Measurements from ENCODE around the gene RERE.

DNA sequence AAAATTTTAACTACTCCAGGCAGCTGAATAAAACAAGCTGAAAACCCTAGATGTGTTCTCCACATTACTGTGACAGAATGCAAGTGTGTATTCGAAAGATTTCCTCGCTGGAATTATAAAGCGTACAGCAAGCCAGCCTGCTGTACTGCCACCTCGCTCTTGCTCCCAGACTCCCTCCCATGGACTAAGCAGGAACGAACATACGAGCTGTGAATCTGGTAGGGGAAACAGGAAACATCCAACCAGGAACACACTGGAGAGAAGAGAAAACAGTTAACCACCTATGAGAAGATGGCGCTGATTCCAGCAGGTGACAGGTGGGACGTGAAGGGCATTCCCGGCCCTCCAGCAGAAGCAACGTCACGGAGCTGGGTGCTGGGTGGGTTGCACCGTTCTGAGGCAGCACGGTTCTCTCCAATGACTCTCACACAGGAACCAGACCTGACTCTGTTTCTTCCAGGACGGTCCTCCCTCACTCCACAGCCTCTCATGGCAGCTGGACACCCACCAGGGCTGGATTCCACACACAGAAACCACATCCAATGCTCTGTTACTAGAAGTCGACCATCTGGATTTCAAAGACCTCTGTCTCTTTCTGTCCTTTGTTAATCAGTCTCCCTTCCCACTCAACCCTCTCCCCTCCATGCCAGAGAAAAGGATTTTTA, 219.2 kb downstream of the RERE start:
- TF ChIP-seq LEF1 (IDR thresholded peaks at IDR 0.05; ENCODE audit: borderline replicate concordance) = no peak
- no peak for TF ChIP-seq HDGF (IDR thresholded peaks at IDR 0.05; ENCODE audit: borderline replicate concordance)
- no peak for TF ChIP-seq SP1 (IDR thresholded peaks at IDR 0.05)
- TF ChIP-seq SUZ12 (IDR thresholded peaks at IDR 0.05) = no peak
- TF ChIP-seq FOXK2 (IDR thresholded peaks at IDR 0.05) = no peak
- no peak for TF ChIP-seq ARNT (IDR thresholded peaks at IDR 0.05)
- TF ChIP-seq, protein P1, sequence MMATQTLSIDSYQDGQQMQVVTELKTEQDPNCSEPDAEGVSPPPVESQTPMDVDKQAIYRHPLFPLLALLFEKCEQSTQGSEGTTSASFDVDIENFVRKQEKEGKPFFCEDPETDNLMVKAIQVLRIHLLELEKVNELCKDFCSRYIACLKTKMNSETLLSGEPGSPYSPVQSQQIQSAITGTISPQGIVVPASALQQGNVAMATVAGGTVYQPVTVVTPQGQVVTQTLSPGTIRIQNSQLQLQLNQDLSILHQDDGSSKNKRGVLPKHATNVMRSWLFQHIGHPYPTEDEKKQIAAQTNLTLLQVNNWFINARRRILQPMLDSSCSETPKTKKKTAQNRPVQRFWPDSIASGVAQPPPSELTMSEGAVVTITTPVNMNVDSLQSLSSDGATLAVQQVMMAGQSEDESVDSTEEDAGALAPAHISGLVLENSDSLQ (IDR thresholded peaks at IDR 0.05) = no peak
- no peak for TF ChIP-seq ELF4 (IDR thresholded peaks at IDR 0.05)
- no peak for TF ChIP-seq BHLHE40 (IDR thresholded peaks at IDR 0.05; ENCODE audit: borderline replicate concordance)
